Tibial nerve (tissue), 4 donors: ENCODE results near the gene HIC2. TPM values are rescaled to one million over a fixed set of nuclear protein-coding genes. Genes with fewer than 3 reads are reported as not detected.

Experiments used
- DNase-seq, 2 donors: peaks; one replicate each; pipeline ENCODE4 v3.0.0-alpha.2; 2019; ENCODE audit warnings: low spot score in 2 of 2
- H3K27ac ChIP-seq, 4 donors: fragments of 200-600 bp; sonication (generic) in 3 of 4; one replicate each; pipeline ENCODE4 v1.5.1; 2017 to 2019; ENCODE audit warnings: mild to moderate bottlenecking in 1 of 4
- H3K27me3 ChIP-seq, 2 donors: fragments of 200-600 bp; sonication (generic) in 1 of 2; one replicate each; pipeline versions ENCODE4 v1.5.1 to v1.6.0; 2017 to 2019
- H3K36me3 ChIP-seq, 3 donors: fragments of 200-600 bp; sonication (generic); one replicate each; pipeline ENCODE4 v1.5.1; 2018 to 2019
- H3K4me1 ChIP-seq, 4 donors: fragments of 200-600 bp; sonication (generic) in 3 of 4; one replicate each; pipeline ENCODE4 v1.5.1; 2017 to 2019
- H3K4me3 ChIP-seq, 4 donors: fragments of 200-600 bp; sonication (generic) in 3 of 4; one replicate each; pipeline ENCODE4 v1.5.1; 2017 to 2019; ENCODE audit warnings: mild to moderate bottlenecking in 1 of 4, moderate library complexity in 1 of 4
- H3K9me3 ChIP-seq, 4 donors: fragments of 200-600 bp; sonication (generic) in 3 of 4; one replicate each; pipeline ENCODE4 v1.5.1; 2017 to 2019
- EP300 ChIP-seq, 2 donors: sonication (generic); formaldehyde crosslinking; IDR thresholded peaks; one replicate each; pipeline ENCODE4 v1.6.1; 2017; ENCODE audit warnings: antibody characterized with exemption in 2 of 2, mild to moderate bottlenecking in 1 of 2
- POLR2A ChIP-seq, 2 donors: fragments of 450-650 bp; IDR thresholded peaks; one replicate each; pipeline ENCODE4 v1.6.1; 2017; ENCODE audit warnings: antibody characterized with exemption in 2 of 2, mild to moderate bottlenecking in 2 of 2, moderate library complexity in 2 of 2
- WGBS, 2 donors: methylation state at CpG; one replicate each; pipeline ENCODE4 v1.1.5; 2018; 5-methylcytosine and 5-hydroxymethylcytosine counted together
- total RNA-seq, 4 donors: library from RNA; depleted of rRNA; stranded (reverse); fragments of >200 nt; gene quantifications; one replicate each; pipeline ENCODE4 v1.1.0, GENCODE V29; 2016
- TF ChIP-seq, protein P1 (sequence below), 5 experiments: fragments of 200-600 bp in 3 of 5; fragments of 450-650 bp in 2 of 5; sonication (generic) in 3 of 5; IDR thresholded peaks; one replicate each; pipeline ENCODE4 v1.5.1; 2016 to 2019; ENCODE audit warnings: antibody characterized with exemption in 5 of 5, mild to moderate bottlenecking in 3 of 5, moderate library complexity in 2 of 5

Gene HIC2
- total RNA-seq, 4 donors from 2014 or later = 3.3 to 6.1 (median 5.2) TPM

GRCh38 chr22:21448627-21449416 lies 31.7 kb downstream of the HIC2 start:
- 86 to 89% methylated on average over 20 to 21 of the region's 23 CpGs for WGBS, 2 donors
- TF ChIP-seq EP300 (IDR thresholded peaks at IDR 0.05) (no peak), POLR2A (IDR thresholded peaks at IDR 0.05) (no peak)
- TF ChIP-seq, protein P1, sequence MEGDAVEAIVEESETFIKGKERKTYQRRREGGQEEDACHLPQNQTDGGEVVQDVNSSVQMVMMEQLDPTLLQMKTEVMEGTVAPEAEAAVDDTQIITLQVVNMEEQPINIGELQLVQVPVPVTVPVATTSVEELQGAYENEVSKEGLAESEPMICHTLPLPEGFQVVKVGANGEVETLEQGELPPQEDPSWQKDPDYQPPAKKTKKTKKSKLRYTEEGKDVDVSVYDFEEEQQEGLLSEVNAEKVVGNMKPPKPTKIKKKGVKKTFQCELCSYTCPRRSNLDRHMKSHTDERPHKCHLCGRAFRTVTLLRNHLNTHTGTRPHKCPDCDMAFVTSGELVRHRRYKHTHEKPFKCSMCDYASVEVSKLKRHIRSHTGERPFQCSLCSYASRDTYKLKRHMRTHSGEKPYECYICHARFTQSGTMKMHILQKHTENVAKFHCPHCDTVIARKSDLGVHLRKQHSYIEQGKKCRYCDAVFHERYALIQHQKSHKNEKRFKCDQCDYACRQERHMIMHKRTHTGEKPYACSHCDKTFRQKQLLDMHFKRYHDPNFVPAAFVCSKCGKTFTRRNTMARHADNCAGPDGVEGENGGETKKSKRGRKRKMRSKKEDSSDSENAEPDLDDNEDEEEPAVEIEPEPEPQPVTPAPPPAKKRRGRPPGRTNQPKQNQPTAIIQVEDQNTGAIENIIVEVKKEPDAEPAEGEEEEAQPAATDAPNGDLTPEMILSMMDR (IDR thresholded peaks at IDR 0.05) = no peak
- H3K4me3 ChIP-seq = no peak overlapping the region
- H3K27me3 ChIP-seq = no peaks in the 10 kb centered on the region
- H3K36me3 ChIP-seq = peaks cover 0 to 59% (median 16%) of the 10 kb centered on the region in 3 donors
- H3K4me1 ChIP-seq = no peaks in the 10 kb centered on the region
- DNase-seq = peak in 1 of 2 donors; percentile 9
- no peak overlapping the region for H3K27ac ChIP-seq
- H3K9me3 ChIP-seq = no peaks in the 10 kb centered on the region

DNA sequence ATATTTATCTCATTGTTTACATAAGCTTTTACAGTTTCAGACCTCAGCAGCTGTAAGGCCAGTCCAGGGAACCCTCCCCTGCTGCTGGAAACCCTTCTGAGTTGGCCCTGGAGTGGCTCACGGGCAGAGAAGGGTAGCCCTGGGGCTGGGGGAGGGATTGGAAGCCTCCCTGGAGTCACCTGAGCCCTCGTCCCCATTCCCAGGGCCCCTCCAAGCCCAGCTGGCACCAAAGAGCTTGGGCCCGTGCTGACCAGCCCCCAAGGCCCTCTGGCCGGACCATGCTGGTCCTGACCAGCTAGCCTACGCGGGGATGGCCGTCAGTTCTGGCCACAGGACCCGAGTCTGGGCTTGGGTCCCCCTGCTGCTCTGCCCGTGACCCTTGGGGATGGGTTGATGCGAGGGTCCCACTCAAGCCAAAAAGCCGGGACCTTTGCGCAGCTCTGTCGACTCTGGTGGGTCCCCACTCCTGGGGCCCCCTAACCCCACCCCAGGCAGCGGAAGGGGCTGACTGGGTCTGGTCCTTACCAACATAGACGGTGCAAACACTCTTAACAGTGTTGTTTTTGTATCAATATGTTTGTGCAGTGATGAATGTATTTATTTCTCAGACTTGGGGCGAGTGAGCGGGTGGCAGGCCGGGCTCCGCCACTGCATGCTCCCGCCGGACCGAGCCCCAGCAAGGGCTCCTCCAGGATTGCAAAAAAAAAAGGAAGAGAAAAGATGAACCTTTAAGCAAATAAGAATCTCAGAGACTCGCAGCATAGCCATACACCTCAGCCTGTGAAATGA lies 32.6 kb downstream of the HIC2 start:
- WGBS, 2 donors = 82 to 85% methylated on average over 21 to 23 of the region's 23 CpGs
- Histone ChIP-seq H3K27me3 (no peaks in the 10 kb centered on the region), H3K4me1 (no peaks in the 10 kb centered on the region), H3K4me3 (no peak overlapping the region), H3K27ac (no peak overlapping the region), H3K36me3 (peaks cover 0 to 49% (median 15%) of the 10 kb centered on the region in 3 donors), H3K9me3 (no peaks in the 10 kb centered on the region)
- TF ChIP-seq, protein P1 (IDR thresholded peaks at IDR 0.05) = no peak
- no peak for TF ChIP-seq POLR2A (IDR thresholded peaks at IDR 0.05)
- TF ChIP-seq EP300 (IDR thresholded peaks at IDR 0.05) = no peak
- peak in 1 of 2 donors; percentile 9 for DNase-seq

DNA sequence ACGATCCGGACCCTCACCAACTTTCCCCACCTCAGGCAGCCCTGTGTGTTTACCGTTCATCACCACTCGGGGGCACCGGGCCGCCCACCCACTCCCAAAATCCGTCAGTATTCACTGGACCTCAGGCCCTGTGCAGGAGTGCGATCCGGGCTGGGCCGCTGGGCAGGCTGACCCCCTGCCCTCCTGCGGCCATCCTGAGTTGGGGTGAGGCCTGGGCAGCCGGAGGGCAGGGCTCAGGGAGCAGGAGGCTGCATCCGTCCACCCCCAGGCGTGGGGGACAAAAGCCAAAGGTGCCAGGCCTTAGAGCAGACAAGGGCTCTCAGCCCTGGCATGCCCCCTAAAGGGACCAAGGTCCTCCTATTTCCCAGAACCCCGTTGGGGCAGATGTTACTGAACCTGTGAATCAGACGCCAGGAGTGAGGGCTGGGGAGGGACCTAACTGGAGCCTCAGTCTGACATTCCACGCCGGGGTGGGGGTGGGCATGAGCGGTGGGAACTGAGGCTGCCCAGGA lies 33.2 kb downstream of the HIC2 start:
- Histone ChIP-seq H3K4me1 (no peaks in the 10 kb centered on the region), H3K36me3 (peaks cover 0 to 43% (median 9%) of the 10 kb centered on the region in 3 donors), H3K9me3 (no peaks in the 10 kb centered on the region), H3K4me3 (no peak overlapping the region), H3K27me3 (no peaks in the 10 kb centered on the region), H3K27ac (no peak overlapping the region)
- 68 to 78% methylated on average over 16 to 17 of the region's 19 CpGs for WGBS, 2 donors
- DNase-seq = peak in 1 of 2 donors; percentile 10
- no peak for TF ChIP-seq POLR2A (IDR thresholded peaks at IDR 0.05)
- TF ChIP-seq, protein P1 (IDR thresholded peaks at IDR 0.05) = no peak
- no peak for TF ChIP-seq EP300 (IDR thresholded peaks at IDR 0.05)

DNA sequence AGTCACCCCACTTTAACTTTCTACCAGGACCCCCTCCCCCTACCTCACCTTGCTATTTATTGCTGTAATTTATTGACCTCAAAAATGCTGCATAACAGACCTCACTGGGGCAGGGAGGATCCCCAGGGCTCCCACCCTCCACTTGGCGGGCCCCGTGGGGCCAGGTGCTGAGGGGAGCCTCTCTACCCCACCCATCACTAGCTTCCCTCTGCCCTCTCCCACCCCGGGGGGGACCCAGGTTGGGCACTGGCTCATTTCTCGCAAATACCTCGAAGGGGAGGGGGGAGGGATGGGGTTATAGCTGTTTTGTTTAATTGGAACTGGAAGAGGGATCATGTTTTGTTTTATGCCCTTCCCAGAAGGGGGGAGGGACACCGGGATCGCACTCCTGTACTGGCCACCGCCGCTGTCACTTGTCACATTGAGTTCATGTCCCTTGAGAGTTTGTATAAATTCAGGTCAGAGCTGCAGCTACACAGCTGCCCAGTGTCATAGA lies 33.7 kb downstream of the HIC2 start:
- no peak for TF ChIP-seq EP300 (IDR thresholded peaks at IDR 0.05)
- TF ChIP-seq POLR2A (IDR thresholded peaks at IDR 0.05) = no peak
- TF ChIP-seq, protein P1 (IDR thresholded peaks at IDR 0.05) = no peak
- H3K4me1 ChIP-seq = no peaks in the 10 kb centered on the region
- peak in 1 of 2 donors; percentile 4 for DNase-seq
- H3K36me3 ChIP-seq = peaks cover 0 to 38% (median 5%) of the 10 kb centered on the region in 3 donors
- H3K4me3 ChIP-seq = no peak overlapping the region
- no peak overlapping the region for H3K27ac ChIP-seq
- 70 to 80% methylated on average over 9 of the region's 9 CpGs for WGBS, 2 donors
- H3K9me3 ChIP-seq = no peaks in the 10 kb centered on the region
- H3K27me3 ChIP-seq = no peaks in the 10 kb centered on the region
